HepG2 (cell line): ENCODE data around the gene TGM1. TPM values are rescaled to one million over a fixed set of nuclear protein-coding genes. Genes with fewer than 3 reads are reported as not detected.

ENCODE experiments used
- AGO2 ChIP-seq: fragments of 200-400 bp; formaldehyde crosslinking; optimal IDR thresholded peaks from 2 replicates; pipeline ENCODE3; 2017; ENCODE audit warnings: mild to moderate bottlenecking, low read depth, low read length, moderate library complexity
- CEBPG ChIP-seq: IDR thresholded peaks from 2 replicates; pipeline ENCODE4 v1.6.1; 2016
- FOXP4 ChIP-seq: sonication (generic); formaldehyde crosslinking; IDR thresholded peaks from 2 replicates; pipeline ENCODE4 v1.4.0; 2020; ENCODE audit warnings: missing genetic modification reagents
- GABPA ChIP-seq, 2 experiments: IDR thresholded peaks; 2 replicates each; pipeline ENCODE4 v1.6.1; 2011 to 2016; ENCODE audit warnings: low read depth in 2 of 2, low read length in 1 of 2, missing biosample characterization in 1 of 2, missing genetic modification characterization in 1 of 2
- LCORL ChIP-seq, 2 experiments: fragments of 450-650 bp in 1 of 2; sonication (generic) in 1 of 2; formaldehyde crosslinking in 1 of 2; IDR thresholded peaks; 2 replicates each; pipeline versions ENCODE4 v1.5.0 to v1.6.1; 2017 to 2020; ENCODE audit warnings: antibody characterized with exemption in 1 of 2, missing genetic modification reagents in 1 of 2
- MTERF4 ChIP-seq: sonication (generic); formaldehyde crosslinking; IDR thresholded peaks from 2 replicates; pipeline ENCODE4 v1.8.0; 2023; ENCODE audit warnings: mild to moderate bottlenecking, missing genetic modification reagents
- PHF20 ChIP-seq: sonication (generic); formaldehyde crosslinking; IDR thresholded peaks from 2 replicates; pipeline ENCODE4 v1.5.0; 2020; ENCODE audit warnings: mild to moderate bottlenecking, missing genetic modification reagents
- SP4 ChIP-seq: sonication (generic); formaldehyde crosslinking; IDR thresholded peaks from 2 replicates; pipeline ENCODE4 v1.8.1; 2023; ENCODE audit warnings: mild to moderate bottlenecking, missing genetic modification reagents
- SRF ChIP-seq: IDR thresholded peaks from 2 replicates; pipeline ENCODE4 v1.6.1; 2011; ENCODE audit warnings: mild to moderate bottlenecking, low read depth, low read length, moderate library complexity
- ZNF276 ChIP-seq: sonication (generic); formaldehyde crosslinking; IDR thresholded peaks from 2 replicates; pipeline ENCODE4 v1.4.0; 2020; ENCODE audit warnings: mild to moderate bottlenecking, low read depth, missing genetic modification reagents
- ZNF318 ChIP-seq: sonication (generic); formaldehyde crosslinking; IDR thresholded peaks from 2 replicates; pipeline ENCODE4 v1.4.0; 2020; ENCODE audit warnings: mild to moderate bottlenecking, missing genetic modification reagents
- ZNF343 ChIP-seq: sonication (generic); formaldehyde crosslinking; IDR thresholded peaks from 2 replicates; pipeline ENCODE4 v1.4.0; 2020; ENCODE audit warnings: mild to moderate bottlenecking, missing genetic modification reagents
- polyA plus RNA-seq, 8 experiments: library from polyadenylated mRNA; depleted of rRNA in 3 of 8; stranded (reverse) in 7 of 8; unstranded in 1 of 8; fragments of >200 nt; fragmentation: Illumina TruSeq in 4 of 8; extraction: Trizol in 4 of 8; gene quantifications; 2 replicates each; pipeline versions ENCODE4 v1.2.1 to v1.2.3, GENCODE V29; 2011 to 2016; ENCODE audit warnings: low read depth in 4 of 8, missing spikeins in 1 of 8, mixed read lengths in 1 of 8; ENCODE audit not compliant: insufficient read depth in 1 of 8
- total RNA-seq, 5 experiments: library from RNA; depleted of rRNA; stranded (reverse); fragments of >200 nt; fragmentation: Illumina TruSeq; extraction: Trizol; gene quantifications; 2 replicates each; pipeline ENCODE4 v1.2.3, GENCODE V29; 2016; ENCODE audit warnings: low read depth in 1 of 5

The TGM1 gene
- total and polyA plus RNA-seq, 2 of the 13 experiments (the other 11 are each of a cell fraction or from before 2014, with no cell fraction given): 3.2 to 10.6 TPM

- TF ChIP-seq FOXP4 (no peak), ZNF318 (CRISPR knock-in tag) (no peak), LCORL (IDR thresholded peaks at IDR 0.05) (no peak), LCORL (CRISPR knock-in tag; IDR thresholded peaks at IDR 0.05) (no peak), SRF (no peak), MTERF4 (CRISPR knock-in tag) (no peak), SP4 (CRISPR knock-in tag) (no peak), AGO2 (peak; percentile 29), ZNF343 (CRISPR knock-in tag) (no peak), PHF20 (CRISPR knock-in tag) (no peak), GABPA (IDR thresholded peaks at IDR 0.05; ENCODE audit: low read depth, low read length) (no peak), GABPA (CRISPR knock-in tag; IDR thresholded peaks at IDR 0.05; ENCODE audit: low read depth) (no peak), CEBPG (CRISPR knock-in tag) (no peak), ZNF276 (CRISPR knock-in tag) (no peak)
Observed at GRCh38 chr14:24280797-24281460, 18.0 kb upstream of the TGM1 start (continued).
